DOHH2 (cell line): Measurements from ENCODE around the gene NGRN.

Source experiments
- H3F3A ChIP-seq: fragments of 200-600 bp; sonication (generic), shearing (Covaris generic); 2 replicates; pipeline ENCODE4 v1.6.0; 2016; ENCODE audit warnings: antibody characterized with exemption, mild to moderate bottlenecking; ENCODE audit not compliant: control insufficient read depth, insufficient read depth
- H3K27ac ChIP-seq: fragments of 200-600 bp; sonication (generic); 2 replicates; pipeline ENCODE4 v1.5.1; 2014; ENCODE audit warnings: low read depth, mild to moderate bottlenecking, low read length, moderate library complexity
- H3K27me3 ChIP-seq: fragments of 200-600 bp; sonication (generic); 2 replicates; pipeline ENCODE4 v1.6.1; 2014; ENCODE audit warnings: mild to moderate bottlenecking, low read length, mixed read lengths; ENCODE audit not compliant: control insufficient read depth
- H3K36me3 ChIP-seq: fragments of 200-600 bp; sonication (generic); 2 replicates; pipeline ENCODE4 v1.6.1; 2014; ENCODE audit warnings: mild to moderate bottlenecking, low read length, moderate library complexity, mixed read lengths; ENCODE audit not compliant: control insufficient read depth
- H3K4me1 ChIP-seq: fragments of 200-600 bp; sonication (generic); 2 replicates; pipeline ENCODE4 v1.6.1; 2014; ENCODE audit warnings: mild to moderate bottlenecking, low read length, mixed read lengths; ENCODE audit not compliant: control insufficient read depth
- H3K4me2 ChIP-seq: fragments of 200-600 bp; sonication (generic); 2 replicates; pipeline ENCODE4 v1.6.0; 2014; ENCODE audit warnings: mild to moderate bottlenecking, low read length, moderate library complexity
- H3K4me3 ChIP-seq: fragments of 200-600 bp; sonication (generic); 2 replicates; pipeline ENCODE4 v1.5.1; 2014; ENCODE audit warnings: mild to moderate bottlenecking, low read length, mixed read lengths
- H3K79me2 ChIP-seq: fragments of 200-600 bp; sonication (generic); 2 replicates; pipeline ENCODE4 v1.6.1; 2014; ENCODE audit warnings: mild to moderate bottlenecking, low read length, mixed read lengths; ENCODE audit not compliant: control insufficient read depth
- H3K9me2 ChIP-seq: fragments of 200-600 bp; sonication (generic); replicated peaks from 2 replicates; pipeline ENCODE4 v1.6.1; 2014; ENCODE audit warnings: mild to moderate bottlenecking, low read length, mixed read lengths; ENCODE audit not compliant: control insufficient read depth
- H3K9me3 ChIP-seq: fragments of 200-600 bp; sonication (generic); 2 replicates; pipeline ENCODE4 v1.6.1; 2014; ENCODE audit warnings: antibody characterized with exemption, low read length, mixed read lengths; ENCODE audit not compliant: control insufficient read depth, insufficient read depth
- H4K20me1 ChIP-seq: fragments of 200-600 bp; sonication (generic); 2 replicates; pipeline ENCODE4 v1.6.0; 2014; ENCODE audit warnings: low read depth, mild to moderate bottlenecking, antibody characterized with exemption, low read length, moderate library complexity; ENCODE audit not compliant: control insufficient read depth, insufficient read depth
- EZH2phosphoT487 ChIP-seq: fragments of 200-600 bp; sonication (generic); IDR thresholded peaks from 2 replicates; pipeline ENCODE4 v1.6.1; 2017; ENCODE audit warnings: borderline replicate concordance, mild to moderate bottlenecking, antibody characterized with exemption, low read length, moderate library complexity, mixed read lengths
- TF ChIP-seq, protein P1 (sequence below): fragments of 200-600 bp; sonication (generic); IDR thresholded peaks from one replicate; pipeline ENCODE4 v1.5.1; 2014; ENCODE audit warnings: antibody characterized with exemption, mild to moderate bottlenecking, low read depth, low read length; ENCODE audit not compliant: poor library complexity, severe bottlenecking

NGRN gene

DNA sequence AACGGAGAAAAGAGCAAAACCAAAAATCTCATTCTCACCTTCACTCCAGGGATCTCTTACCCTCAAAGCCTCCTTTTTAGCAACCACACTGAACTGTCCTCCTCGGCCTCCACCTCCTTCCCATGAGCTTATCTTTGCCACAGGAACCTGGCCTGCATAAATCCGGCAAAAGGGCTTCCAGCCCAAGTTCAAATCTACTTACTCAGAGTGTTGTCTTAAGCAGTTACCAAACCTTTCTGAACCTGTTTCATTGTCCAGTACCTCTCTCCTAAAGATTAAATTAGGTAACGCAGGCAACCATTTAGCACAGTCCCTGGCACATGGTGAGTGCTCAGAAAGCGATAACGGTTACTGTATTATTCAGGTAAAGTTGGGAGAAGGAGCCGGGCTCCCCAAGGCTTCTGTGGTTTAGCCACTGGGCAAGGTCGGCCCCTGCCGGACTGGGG is 32.5 kb upstream of the NGRN start:
- peaks cover 42% of the 10 kb centered on the region for H3K36me3 ChIP-seq
- H3F3A ChIP-seq = 0 out of 2 replicates have a peak, but pooled peaks cover 2% of the 10 kb centered on the region
- H3K9me3 ChIP-seq = no peaks in the 10 kb centered on the region
- H3K79me2 ChIP-seq = peaks cover 29% of the 10 kb centered on the region
- peak overlapping the region; percentile 100 for H3K4me2 ChIP-seq
- H3K4me3 ChIP-seq = peak overlapping the region; percentile 96
- H3K4me1 ChIP-seq = peaks cover 35% of the 10 kb centered on the region
- H4K20me1 ChIP-seq = no peaks in the 10 kb centered on the region
- no peaks in the 10 kb centered on the region for H3K9me2 ChIP-seq
- peak overlapping the region; percentile 43 for H3K27ac ChIP-seq
- H3K27me3 ChIP-seq = no peaks in the 10 kb centered on the region
- TF ChIP-seq EZH2phosphoT487 = no peak
- TF ChIP-seq, protein P1, sequence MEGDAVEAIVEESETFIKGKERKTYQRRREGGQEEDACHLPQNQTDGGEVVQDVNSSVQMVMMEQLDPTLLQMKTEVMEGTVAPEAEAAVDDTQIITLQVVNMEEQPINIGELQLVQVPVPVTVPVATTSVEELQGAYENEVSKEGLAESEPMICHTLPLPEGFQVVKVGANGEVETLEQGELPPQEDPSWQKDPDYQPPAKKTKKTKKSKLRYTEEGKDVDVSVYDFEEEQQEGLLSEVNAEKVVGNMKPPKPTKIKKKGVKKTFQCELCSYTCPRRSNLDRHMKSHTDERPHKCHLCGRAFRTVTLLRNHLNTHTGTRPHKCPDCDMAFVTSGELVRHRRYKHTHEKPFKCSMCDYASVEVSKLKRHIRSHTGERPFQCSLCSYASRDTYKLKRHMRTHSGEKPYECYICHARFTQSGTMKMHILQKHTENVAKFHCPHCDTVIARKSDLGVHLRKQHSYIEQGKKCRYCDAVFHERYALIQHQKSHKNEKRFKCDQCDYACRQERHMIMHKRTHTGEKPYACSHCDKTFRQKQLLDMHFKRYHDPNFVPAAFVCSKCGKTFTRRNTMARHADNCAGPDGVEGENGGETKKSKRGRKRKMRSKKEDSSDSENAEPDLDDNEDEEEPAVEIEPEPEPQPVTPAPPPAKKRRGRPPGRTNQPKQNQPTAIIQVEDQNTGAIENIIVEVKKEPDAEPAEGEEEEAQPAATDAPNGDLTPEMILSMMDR = peak; percentile 46

DNA sequence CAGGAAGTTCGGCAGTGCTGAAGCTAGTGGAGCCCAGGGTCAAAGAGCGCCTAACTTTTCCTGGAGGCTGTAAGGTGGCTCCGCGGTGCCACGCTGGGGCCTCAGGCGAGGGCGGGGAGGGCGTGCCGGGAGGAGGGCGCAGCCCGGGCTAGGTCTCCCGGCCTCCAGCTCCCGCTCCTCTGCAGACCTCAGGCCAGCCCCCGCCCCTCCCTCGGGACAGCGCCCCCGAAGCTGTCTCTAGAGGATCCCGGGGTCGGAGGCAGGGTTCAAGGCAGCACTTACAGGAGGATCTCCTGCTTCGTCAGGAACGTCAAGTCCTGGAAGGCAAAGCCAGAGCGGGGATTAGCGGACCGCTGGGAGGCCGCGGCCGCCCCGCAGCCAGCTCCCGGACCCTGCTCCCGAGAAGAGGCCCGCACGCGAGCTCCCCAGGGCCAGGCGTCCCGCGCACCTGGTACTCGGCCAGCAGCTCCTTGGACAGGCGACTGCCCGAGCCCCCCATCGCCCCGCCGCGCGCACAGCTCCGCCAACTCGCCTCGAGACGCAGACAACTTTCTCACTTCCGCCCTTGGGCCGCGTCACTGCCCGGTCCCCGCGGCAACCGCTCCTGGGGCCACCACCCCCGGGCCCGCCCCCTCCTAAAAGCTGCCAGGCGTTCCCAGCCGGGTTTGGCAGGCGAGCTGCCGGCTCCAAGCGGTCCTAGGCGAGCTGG is 31.9 kb upstream of the NGRN start, which contains the start of gene CIB1:
Gene CIB1 (minus strand): TSS at position 555 of the 709 bp plus-strand sequence. CDS start 56 bp downstream, at position 499.
- no peaks in the 10 kb centered on the region for H3K27me3 ChIP-seq
- no peaks in the 10 kb centered on the region for H3K9me2 ChIP-seq
- H4K20me1 ChIP-seq = no peaks in the 10 kb centered on the region
- H3K4me1 ChIP-seq = peaks cover 35% of the 10 kb centered on the region
- peaks cover 29% of the 10 kb centered on the region for H3K79me2 ChIP-seq
- H3K9me3 ChIP-seq = no peaks in the 10 kb centered on the region
- TF ChIP-seq, protein P1 = peak; percentile 7
- no peak for TF ChIP-seq EZH2phosphoT487
- H3K27ac ChIP-seq = peak within 1 kb of the TSS; percentile 43
- H3K4me2 ChIP-seq = peak within 1 kb of the TSS; percentile 100
- H3K36me3 ChIP-seq = peaks cover 45% of the 10 kb centered on the region
- 0 out of 2 replicates have a peak, but pooled peaks cover 2% of the 10 kb centered on the region for H3F3A ChIP-seq
- H3K4me3 ChIP-seq = peak within 1 kb of the TSS; percentile 96

DNA sequence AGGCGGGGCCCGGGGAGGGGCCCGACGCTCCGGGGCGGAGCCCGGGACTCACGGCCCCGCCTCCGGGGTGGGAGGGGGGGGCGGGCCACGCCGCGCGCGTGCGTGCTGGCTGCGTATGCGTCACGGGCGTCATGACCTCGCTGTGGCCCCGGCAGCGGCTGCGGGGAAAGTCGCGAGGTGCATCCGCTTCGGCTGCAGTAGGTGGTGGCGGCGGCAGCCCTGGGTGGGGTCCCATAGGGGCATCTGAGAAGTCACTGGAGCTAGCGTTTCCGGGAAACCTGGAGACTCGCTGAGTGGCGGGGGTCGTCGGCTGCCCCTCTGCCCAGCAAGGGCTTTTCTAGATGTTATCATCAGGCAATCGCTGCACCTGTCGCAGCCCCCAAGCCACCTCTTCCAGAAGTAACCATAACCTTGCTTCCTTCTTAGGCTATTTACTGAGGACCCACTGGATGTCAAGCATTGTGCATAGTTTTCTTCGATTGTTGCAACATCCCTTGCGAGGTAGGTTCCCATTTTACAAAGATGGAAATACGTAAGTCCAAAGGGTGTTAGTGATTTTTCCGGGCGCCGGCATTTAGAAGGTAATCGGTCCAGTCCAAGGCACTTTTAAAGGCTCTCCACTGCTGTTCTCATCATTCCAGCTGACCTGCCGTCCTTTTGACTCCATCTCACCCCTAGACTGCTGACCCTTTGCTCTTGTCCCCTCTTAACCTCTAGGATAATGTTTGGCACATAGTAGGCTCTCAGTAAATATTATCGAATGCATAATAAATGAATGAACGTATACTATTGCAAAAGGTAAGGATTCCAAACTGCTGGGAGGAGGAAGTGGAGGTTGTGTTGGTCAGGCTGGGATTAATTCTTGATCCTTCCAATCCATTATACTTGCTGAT is 31.1 kb upstream of the NGRN start, which contains the start of gene GDPGP1:
Gene GDPGP1 (plus strand): TSS at position 114 of the 893 bp plus-strand sequence. CDS start 6,700 bp downstream, outside the sequence.
- TF ChIP-seq EZH2phosphoT487 = no peak
- TF ChIP-seq, protein P1 = no peak
- H3K9me3 ChIP-seq = no peaks in the 10 kb centered on the region
- no peaks in the 10 kb centered on the region for H3K9me2 ChIP-seq
- H3K27ac ChIP-seq = peak within 1 kb of the TSS; percentile 43
- H3K36me3 ChIP-seq = peaks cover 40% of the 10 kb centered on the region
- peaks cover 35% of the 10 kb centered on the region for H3K4me1 ChIP-seq
- H3K4me3 ChIP-seq = peak within 1 kb of the TSS; percentile 96
- peak within 1 kb of the TSS; percentile 100 for H3K4me2 ChIP-seq
- peaks cover 29% of the 10 kb centered on the region for H3K79me2 ChIP-seq
- H4K20me1 ChIP-seq = no peaks in the 10 kb centered on the region
- H3K27me3 ChIP-seq = no peaks in the 10 kb centered on the region
- 0 out of 2 replicates have a peak, but pooled peaks cover 2% of the 10 kb centered on the region for H3F3A ChIP-seq
